ENCODE measurements around the gene XRCC2.

DNA sequence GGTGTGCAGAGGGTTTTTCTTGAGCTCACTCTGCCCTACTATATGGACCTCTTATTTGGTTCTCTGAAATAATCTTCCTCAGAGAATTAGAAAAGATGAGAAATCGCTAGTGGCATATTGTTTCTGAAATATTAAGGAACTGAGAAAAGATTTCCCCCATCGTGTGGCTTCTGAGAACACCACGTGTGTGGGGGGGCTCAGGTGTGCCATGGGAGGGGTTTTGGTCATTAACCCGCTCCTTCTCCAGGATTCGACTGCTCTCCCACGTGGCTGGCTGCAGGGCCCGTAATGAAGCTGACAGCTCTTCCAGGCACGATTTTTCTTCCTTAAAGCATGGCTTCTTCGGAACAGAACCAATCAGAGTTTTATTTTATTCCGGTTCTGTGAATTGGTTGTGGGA is 67.7 kb downstream of the XRCC2 start:
- TF ChIP-seq TAF1 (IDR thresholded peaks at IDR 0.05; ENCODE audit: low read depth) (no peak), RAD21 (IDR thresholded peaks at IDR 0.05; ENCODE audit: low read depth) (no peak), EGR1 (IDR thresholded peaks at IDR 0.05) (no peak), EP300 (IDR thresholded peaks at IDR 0.05; ENCODE audit: borderline replicate concordance) (no peak), CREB1 (IDR thresholded peaks at IDR 0.05; ENCODE audit: low read depth) (no peak), YY1 (IDR thresholded peaks at IDR 0.05; ENCODE audit: low read depth) (no peak), TCF12 (IDR thresholded peaks at IDR 0.05; ENCODE audit: low read depth) (no peak), ZBTB7A (IDR thresholded peaks at IDR 0.05; ENCODE audit: low read depth) (no peak)
- TF ChIP-seq, protein P1, sequence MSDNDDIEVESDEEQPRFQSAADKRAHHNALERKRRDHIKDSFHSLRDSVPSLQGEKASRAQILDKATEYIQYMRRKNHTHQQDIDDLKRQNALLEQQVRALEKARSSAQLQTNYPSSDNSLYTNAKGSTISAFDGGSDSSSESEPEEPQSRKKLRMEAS (IDR thresholded peaks at IDR 0.05), result no peak
- TF ChIP-seq, protein P2, sequence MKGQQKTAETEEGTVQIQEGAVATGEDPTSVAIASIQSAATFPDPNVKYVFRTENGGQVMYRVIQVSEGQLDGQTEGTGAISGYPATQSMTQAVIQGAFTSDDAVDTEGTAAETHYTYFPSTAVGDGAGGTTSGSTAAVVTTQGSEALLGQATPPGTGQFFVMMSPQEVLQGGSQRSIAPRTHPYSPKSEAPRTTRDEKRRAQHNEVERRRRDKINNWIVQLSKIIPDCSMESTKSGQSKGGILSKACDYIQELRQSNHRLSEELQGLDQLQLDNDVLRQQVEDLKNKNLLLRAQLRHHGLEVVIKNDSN (IDR thresholded peaks at IDR 0.05), result no peak

All from Ishikawa (cell line).